Sigmoid colon (tissue), 4 donors: ENCODE data around the gene LATS2.
"Not testable (repeated sequence)": the region's sequence is repeated elsewhere in the genome, so short reads cannot be mapped to it uniquely, and the experiment has no call there.

Experiments
- CTCF ChIP-seq, 4 experiments: fragments of 450-650 bp in 3 of 4; fragments of 200-600 bp in 1 of 4; IDR thresholded peaks; one replicate each; pipeline ENCODE4 v1.5.1; 2016 to 2019; ENCODE audit warnings: antibody characterized with exemption in 4 of 4, mild to moderate bottlenecking in 3 of 4, moderate library complexity in 2 of 4
- EP300 ChIP-seq, 4 donors: sonication (generic); formaldehyde crosslinking; IDR thresholded peaks; one replicate each; pipeline ENCODE4 v1.6.1; 2017; ENCODE audit warnings: antibody characterized with exemption in 4 of 4
- POLR2A ChIP-seq, 2 donors: fragments of 450-650 bp; IDR thresholded peaks; one replicate each; pipeline ENCODE4 v1.6.1; 2016; ENCODE audit warnings: antibody characterized with exemption in 2 of 2, mild to moderate bottlenecking in 2 of 2, moderate library complexity in 2 of 2
- POLR2AphosphoS5 ChIP-seq, 4 donors: sonication (generic); formaldehyde crosslinking; IDR thresholded peaks; one replicate each; pipeline ENCODE4 v1.6.1; 2017; ENCODE audit warnings: antibody characterized with exemption in 4 of 4

DNA sequence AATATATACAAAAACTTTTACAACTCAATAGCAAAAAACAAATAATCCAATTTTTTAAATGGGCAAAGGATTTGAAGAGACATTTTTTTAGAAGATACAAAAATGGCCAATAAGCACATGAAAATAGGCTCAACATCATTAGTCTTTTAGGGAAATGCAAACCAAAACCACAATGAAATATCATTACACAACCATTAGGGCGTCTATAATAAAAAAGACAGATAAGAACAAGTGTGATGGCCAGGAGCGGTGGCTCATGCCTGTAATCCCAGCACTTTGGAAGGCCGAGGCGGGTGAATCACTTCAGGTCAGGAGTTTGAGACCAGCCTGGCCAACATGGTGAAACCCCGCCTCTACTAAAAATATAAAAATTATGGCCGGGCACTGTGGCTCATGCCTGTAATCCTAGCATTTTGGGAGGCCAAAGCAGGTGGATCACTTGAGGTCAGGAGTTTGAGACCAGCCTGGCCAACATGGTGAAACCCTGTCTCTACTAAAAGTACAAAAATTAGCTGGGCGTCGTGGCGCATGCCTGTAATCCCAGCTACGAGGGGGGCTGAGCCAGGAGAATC is 104.3 kb downstream of the LATS2 start:
- TF ChIP-seq CTCF, POLR2AphosphoS5, EP300, POLR2A (IDR thresholded peaks at IDR 0.05): not testable (repeated sequence)
